ENCODE data around the gene PPM1J.

- TF ChIP-seq POLR2A (IDR thresholded peaks at IDR 0.05) (no peak), CTCF (IDR thresholded peaks at IDR 0.05) (no peak)
Measured at GRCh38 chr1:112743174-112744008, 28.3 kb upstream of the PPM1J start.

All from body of pancreas (tissue), 4 donors.